ENCODE results near the gene ZNF594.
"Not testable (repeated sequence)": the region's sequence is repeated elsewhere in the genome, so short reads cannot be mapped to it uniquely, and the experiment has no call there.

DNA sequence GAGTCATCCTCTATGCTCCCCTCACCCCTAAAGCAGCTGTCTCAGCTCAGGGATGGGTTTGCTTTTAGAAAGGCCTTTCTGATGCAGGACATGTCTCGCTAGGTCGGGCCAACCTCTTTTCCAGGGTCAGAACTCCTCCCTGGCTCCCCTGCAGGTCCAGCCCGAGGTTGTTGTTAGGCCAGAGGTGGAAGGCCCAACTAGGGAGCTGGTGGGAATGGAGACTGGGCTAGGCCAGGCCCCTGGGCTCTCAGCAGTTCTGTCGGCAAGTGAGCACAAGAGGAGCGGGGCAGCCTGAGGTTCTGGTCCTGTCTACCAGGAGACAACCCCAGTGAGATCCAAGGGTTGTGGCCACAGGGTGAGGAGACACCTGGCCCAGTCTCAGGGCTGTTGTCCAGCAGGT lies 61.0 kb downstream of the ZNF594 start:
- TF ChIP-seq, protein P1, sequence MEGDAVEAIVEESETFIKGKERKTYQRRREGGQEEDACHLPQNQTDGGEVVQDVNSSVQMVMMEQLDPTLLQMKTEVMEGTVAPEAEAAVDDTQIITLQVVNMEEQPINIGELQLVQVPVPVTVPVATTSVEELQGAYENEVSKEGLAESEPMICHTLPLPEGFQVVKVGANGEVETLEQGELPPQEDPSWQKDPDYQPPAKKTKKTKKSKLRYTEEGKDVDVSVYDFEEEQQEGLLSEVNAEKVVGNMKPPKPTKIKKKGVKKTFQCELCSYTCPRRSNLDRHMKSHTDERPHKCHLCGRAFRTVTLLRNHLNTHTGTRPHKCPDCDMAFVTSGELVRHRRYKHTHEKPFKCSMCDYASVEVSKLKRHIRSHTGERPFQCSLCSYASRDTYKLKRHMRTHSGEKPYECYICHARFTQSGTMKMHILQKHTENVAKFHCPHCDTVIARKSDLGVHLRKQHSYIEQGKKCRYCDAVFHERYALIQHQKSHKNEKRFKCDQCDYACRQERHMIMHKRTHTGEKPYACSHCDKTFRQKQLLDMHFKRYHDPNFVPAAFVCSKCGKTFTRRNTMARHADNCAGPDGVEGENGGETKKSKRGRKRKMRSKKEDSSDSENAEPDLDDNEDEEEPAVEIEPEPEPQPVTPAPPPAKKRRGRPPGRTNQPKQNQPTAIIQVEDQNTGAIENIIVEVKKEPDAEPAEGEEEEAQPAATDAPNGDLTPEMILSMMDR (conservative IDR thresholded peaks at IDR 0.05 in 1 of 2, IDR thresholded peaks at IDR 0.05 in 1 of 2; ENCODE audit: extremely low read depth in 1 of 2, insufficient read depth in 1 of 2, low read depth in 1 of 2, low read length in 2 of 2) = not testable (repeated sequence)
- TF ChIP-seq EZH2 (IDR thresholded peaks at IDR 0.05; ENCODE audit: borderline replicate concordance, low read length) = not testable (repeated sequence)
